Heart left ventricle (tissue), 16 donors: ENCODE data around the gene DESI2. TPM values are rescaled to one million over a fixed set of nuclear protein-coding genes. Genes with fewer than 3 reads are reported as not detected.

Experiments used
- ATAC-seq, 4 donors: fragments of 200-7000 bp; cut with Tn5 transposase; one replicate each; pipeline ENCODE4 v1.9.1; 2020 to 2022; ENCODE audit warnings: moderate library complexity in 4 of 4, mild to moderate bottlenecking in 3 of 4, moderate number of reproducible peaks in 1 of 4
- DNase-seq, 5 donors: peaks; one replicate each; pipeline ENCODE4 v3.0.0-alpha.2; 2020
- H3K27ac ChIP-seq, 12 donors: fragments of 200-600 bp; sonication (generic) in 4 of 12; one replicate each; pipeline versions ENCODE4 v1.5.0 to v1.8.0; 2016 to 2022; ENCODE audit warnings: mild to moderate bottlenecking in 2 of 12
- H3K27me3 ChIP-seq, 9 donors: fragments of 200-600 bp; sonication (generic) in 2 of 9; one replicate each; pipeline versions ENCODE4 v1.5.1 to v1.8.0; 2016 to 2022; ENCODE audit warnings: mild to moderate bottlenecking in 3 of 9
- H3K36me3 ChIP-seq, 9 donors: fragments of 200-600 bp; sonication (generic) in 2 of 9; one replicate each; pipeline versions ENCODE4 v1.5.0 to v1.8.0; 2018 to 2022; ENCODE audit warnings: mild to moderate bottlenecking in 2 of 9
- H3K4me1 ChIP-seq, 12 donors: fragments of 200-600 bp; sonication (generic) in 4 of 12; one replicate each; pipeline versions ENCODE4 v1.5.0 to v1.8.0; 2016 to 2022; ENCODE audit warnings: mild to moderate bottlenecking in 3 of 12
- H3K4me3 ChIP-seq, 12 donors: fragments of 200-600 bp; sonication (generic) in 4 of 12; one replicate each; pipeline versions ENCODE4 v1.5.0 to v1.8.0; 2017 to 2022; ENCODE audit warnings: mild to moderate bottlenecking in 9 of 12, moderate library complexity in 4 of 12
- H3K9me3 ChIP-seq, 12 donors: fragments of 200-600 bp; sonication (generic) in 4 of 12; one replicate each; pipeline versions ENCODE4 v1.5.0 to v1.8.0; 2016 to 2022; ENCODE audit warnings: mild to moderate bottlenecking in 1 of 12
- CTCF ChIP-seq, 12 donors: fragments of 200-600 bp; sonication (generic) in 4 of 12; IDR thresholded peaks; one replicate each; pipeline versions ENCODE4 v1.5.0 to v1.8.0; 2018 to 2022; ENCODE audit warnings: antibody characterized with exemption in 12 of 12, mild to moderate bottlenecking in 5 of 12
- POLR2A ChIP-seq, 2 donors: fragments of 450-650 bp; IDR thresholded peaks; one replicate each; pipeline ENCODE4 v1.6.1; 2017; ENCODE audit warnings: antibody characterized with exemption in 2 of 2, mild to moderate bottlenecking in 2 of 2, moderate library complexity in 2 of 2
- WGBS, 4 donors: extraction: QIAGEN DNeasy Blood & Tissue Kit in 2 of 4; methylation state at CpG; one replicate each; pipeline versions ENCODE4 v1.1.5 to v1.1.7; 2013 to 2018; 5-methylcytosine and 5-hydroxymethylcytosine counted together
- intact Hi-C, 10 donors: fragments of 100-400 bp; cut with DNase I; formaldehyde crosslinking; loops; one replicate each; pipeline versions ENCODE4 v1.11.1 to v1.14.2; 2022
- polyA plus RNA-seq, 2 donors: library from polyadenylated mRNA; stranded (reverse); fragments of 200-250 nt; gene quantifications; one replicate each; pipeline ENCODE4 v1.2.3, GENCODE V29; 2013
- total RNA-seq, 9 donors: library from RNA; depleted of rRNA in 2 of 9; stranded (reverse); fragments of >200 nt in 2 of 9; fragmentation: NEBNext Ultra II Directional in 3 of 9; extraction: Animal tissue kit (Norgen Biotek cat#: 25700) in 3 of 9; gene quantifications; one replicate each; pipeline versions ENCODE4 v1.1.0 to v1.2.4, GENCODE V29; 2016 to 2023
- donor health status: ischemic (EF 13 %, LVEDD 7.1; RV severe dilation, severe dysfunction).
- donor health status: healthy with polysubstance abuse.
- donor health status: DM: no; HTN: yes; CAD: no.
- donor health status: DM: no; HTN: no; CAD: no.
- donor health status: ischemic (EF 25% LVEDD 6.9; RV normal size, moderate dysfunction).
- donor health status: ischemic (EF 25% LVEDD 5.7; RV mildly dilated, moderate dysfunction).
- donor health status: healthy.
- donor health status: DM: yes; HTN: yes; CAD: no.
- donor health status: ischemic (EF 35%, LVEDD 5.7; RV mildly dilated, moderate dysfunction).
- donor health status: nonischemic (EF 11% LVEDD 7.7; RV severe dilation, severe dysfunction).
- donor health status: DM: yes; HTN: yes; CAD: no.
- donor health status: PGD.
- donor health status: ischemic (EF 29% LVEDD 5.4; RV normal size, mild dysfunction).
- donor health status: nonischemic (EF 23%, LVEDD 6.1; RV moderate dilation, normal function).

The DESI2 gene
- total and polyA plus RNA-seq, 11 donors = 8.2 to 34.2 (median 22.4) TPM

DNA sequence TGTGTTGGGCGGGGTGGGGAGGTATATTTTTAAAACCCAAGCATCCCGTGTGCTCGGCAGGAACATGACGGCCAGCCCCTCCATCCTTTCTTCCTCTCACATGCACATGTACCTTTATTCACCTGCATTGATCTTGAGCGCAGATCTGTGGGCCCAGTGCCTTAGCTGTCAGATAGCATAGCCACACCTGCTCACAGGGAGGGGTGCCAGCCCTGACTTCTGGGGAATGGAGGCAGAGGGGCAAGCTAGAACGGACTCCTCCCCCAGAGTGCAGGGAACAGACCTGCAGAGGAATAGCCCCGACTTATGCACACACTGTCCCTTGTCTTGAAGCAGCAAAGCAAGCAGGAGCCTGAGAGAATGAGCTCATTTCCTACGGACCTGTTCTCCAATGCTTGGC, 56.1 kb downstream of the DESI2 start:
- Histone ChIP-seq H3K36me3 (peaks cover 0 to 30% (median 15%) of the 10 kb centered on the region in 9 donors), H3K4me3 (no peak overlapping the region), H3K27me3 (no peaks in the 10 kb centered on the region), H3K27ac (no peak overlapping the region), H3K4me1 (peaks cover 0 to 22% (median 1%) of the 10 kb centered on the region in 12 donors), H3K9me3 (no peaks in the 10 kb centered on the region)
- intact Hi-C loops = no loop called here
- TF ChIP-seq CTCF (IDR thresholded peaks at IDR 0.05) (no peak), POLR2A (IDR thresholded peaks at IDR 0.05) (no peak)
- ATAC-seq = no peak
- WGBS, 4 donors = 85 to 92% (median 88%) methylated on average over 8 of the region's 8 CpGs
- DNase-seq = no peak

- no peaks in the 10 kb centered on the region for H3K27me3 ChIP-seq
- H3K27ac ChIP-seq = no peak overlapping the region
- no peaks in the 10 kb centered on the region for H3K9me3 ChIP-seq
- intact Hi-C loops = no loop called here
- 34 to 80% (median 75%) methylated on average over 2 of the region's 2 CpGs for WGBS, 4 donors
- peaks cover 0 to 30% (median 15%) of the 10 kb centered on the region in 9 donors for H3K36me3 ChIP-seq
- peaks cover 0 to 22% (median 1%) of the 10 kb centered on the region in 12 donors for H3K4me1 ChIP-seq
- no peak for TF ChIP-seq POLR2A (IDR thresholded peaks at IDR 0.05)
- no peak for TF ChIP-seq CTCF (IDR thresholded peaks at IDR 0.05)
- H3K4me3 ChIP-seq = no peak overlapping the region
- ATAC-seq = peak in 1 of 4 donors; percentile 9
- DNase-seq = no peak
Observed at GRCh38 chr1:244709476-244710368, 56.8 kb downstream of the DESI2 start.

DNA sequence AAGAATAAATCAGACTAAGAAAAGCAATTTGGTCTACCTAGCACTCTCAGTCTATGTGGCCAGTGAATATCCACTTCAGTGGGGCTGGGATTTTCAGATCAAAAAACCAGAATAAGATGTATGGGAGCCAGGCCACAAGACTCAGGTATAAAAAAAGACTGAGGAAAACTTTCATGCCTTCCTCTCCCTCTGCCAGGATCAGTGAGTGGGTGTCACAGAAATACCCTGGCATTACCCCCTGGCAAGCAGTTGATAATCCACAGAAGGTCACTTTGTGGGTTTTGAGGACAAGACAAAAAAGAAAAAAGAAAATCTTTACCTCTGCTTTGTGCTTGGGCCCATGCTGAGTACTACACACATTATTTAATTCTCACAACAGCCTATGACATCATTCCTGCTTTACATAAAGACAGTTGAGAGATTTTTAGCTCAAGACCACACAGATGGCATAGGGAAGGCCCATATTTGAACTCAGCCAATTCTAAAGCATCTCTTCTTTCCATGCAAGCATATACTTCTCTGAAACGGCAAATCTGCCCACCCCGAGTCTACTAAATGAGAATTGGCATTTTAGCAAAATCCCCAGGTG, 57.6 kb downstream of the DESI2 start:
- H3K27ac ChIP-seq = peak overlapping the region in 1 of 12 donors; percentile 33
- peaks cover 0 to 25% (median 13%) of the 10 kb centered on the region in 9 donors for H3K36me3 ChIP-seq
- no peak overlapping the region for H3K4me3 ChIP-seq
- H3K27me3 ChIP-seq = no peaks in the 10 kb centered on the region
- intact Hi-C loops = no loop called here
- no peak for DNase-seq
- peak in 3 of 4 donors; percentile 49 to 67 (median 55) for ATAC-seq
- H3K9me3 ChIP-seq = no peaks in the 10 kb centered on the region
- WGBS, 4 donors = 85 to 100% (median 92%) methylated on average over 2 of the region's 2 CpGs
- peaks cover 0 to 13% (median 0%) of the 10 kb centered on the region in 12 donors for H3K4me1 ChIP-seq
- no peak for TF ChIP-seq POLR2A (IDR thresholded peaks at IDR 0.05)
- no peak for TF ChIP-seq CTCF (IDR thresholded peaks at IDR 0.05)

DNA sequence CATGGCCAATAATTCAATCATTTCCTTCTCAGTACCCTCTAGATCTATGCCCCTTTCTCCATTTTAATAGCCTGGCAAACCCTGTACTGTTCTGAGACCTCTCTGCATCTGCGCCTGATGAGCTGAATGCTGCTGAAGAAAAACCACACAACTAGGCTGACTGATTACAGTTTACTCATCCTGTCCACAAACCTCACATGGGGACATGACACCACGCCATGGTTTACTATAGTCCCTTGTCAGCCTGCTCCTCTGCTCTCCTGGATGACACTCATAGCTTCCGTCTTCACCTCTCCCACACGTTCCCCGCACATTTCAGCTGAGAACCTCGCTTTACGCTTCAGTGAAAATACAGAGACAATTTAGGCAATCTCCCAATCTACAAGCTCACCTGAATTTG, 59.7 kb downstream of the DESI2 start:
- Histone ChIP-seq H3K9me3 (no peaks in the 10 kb centered on the region), H3K4me1 (peaks cover 0 to 13% (median 0%) of the 10 kb centered on the region in 12 donors), H3K27me3 (no peaks in the 10 kb centered on the region), H3K4me3 (no peak overlapping the region), H3K27ac (no peak overlapping the region), H3K36me3 (peaks cover 0 to 5% (median 0%) of the 10 kb centered on the region in 9 donors)
- ATAC-seq (no peak), DNase-seq (no peak)
- TF ChIP-seq CTCF (IDR thresholded peaks at IDR 0.05) (no peak), POLR2A (IDR thresholded peaks at IDR 0.05) (no peak)
- intact Hi-C loops = no loop called here
- 96 to 99% (median 98%) methylated on average over 7 of the region's 7 CpGs for WGBS, 4 donors
